HG03108 (cell line): ENCODE results near the gene CACNG7.
A peak's percentile ranks its signal among the peaks of the same experiment; 100 is the strongest.

Experiments
- ATAC-seq: cut with Tn5 transposase; IDR thresholded peaks from one replicate; pipeline ENCODE4 v1.9.1; 2021; ENCODE audit warnings: moderate library complexity; ENCODE audit not compliant: unreplicated experiment

Gene CACNG7

DNA sequence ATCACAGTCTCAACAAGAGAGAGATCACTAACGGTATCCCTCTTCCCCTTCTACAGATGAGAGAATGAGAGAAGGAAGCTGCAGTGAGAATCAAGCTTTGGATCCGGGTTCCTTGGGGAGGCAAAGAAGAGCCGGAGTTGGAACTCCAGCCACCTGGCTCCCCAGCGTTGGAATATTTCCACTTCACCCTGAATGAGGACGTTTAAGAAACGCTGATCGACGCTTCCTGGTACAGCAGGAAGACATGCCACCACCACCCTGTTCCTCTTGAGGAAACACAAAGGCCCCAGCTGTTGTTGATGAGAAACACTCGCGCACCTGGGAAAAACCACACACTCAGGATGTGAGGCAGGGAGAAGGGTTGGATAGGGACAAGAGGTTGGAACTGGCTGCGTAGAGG lies 42.4 kb downstream of the CACNG7 start:
- ATAC-seq = no peak

DNA sequence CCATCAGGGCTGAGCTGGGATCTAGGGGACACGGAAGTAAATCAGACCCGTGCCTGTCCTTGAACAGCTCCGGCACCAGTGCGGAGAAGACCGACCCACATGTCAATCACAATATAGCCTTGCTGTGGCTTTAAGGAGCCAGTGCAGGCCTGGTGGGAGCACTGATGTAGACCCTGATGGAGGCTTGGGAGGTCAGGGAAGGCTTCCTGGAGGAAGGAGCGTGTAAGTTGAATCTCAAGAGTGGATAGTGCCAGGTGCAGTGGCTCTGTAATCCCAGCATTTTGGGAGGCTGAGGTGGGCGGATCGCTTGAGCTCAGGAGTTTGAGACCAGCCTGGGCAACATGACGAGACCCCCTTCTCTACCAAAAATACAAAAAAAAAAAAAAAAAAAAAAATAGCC lies 42.9 kb downstream of the CACNG7 start:
- no peak for ATAC-seq

DNA sequence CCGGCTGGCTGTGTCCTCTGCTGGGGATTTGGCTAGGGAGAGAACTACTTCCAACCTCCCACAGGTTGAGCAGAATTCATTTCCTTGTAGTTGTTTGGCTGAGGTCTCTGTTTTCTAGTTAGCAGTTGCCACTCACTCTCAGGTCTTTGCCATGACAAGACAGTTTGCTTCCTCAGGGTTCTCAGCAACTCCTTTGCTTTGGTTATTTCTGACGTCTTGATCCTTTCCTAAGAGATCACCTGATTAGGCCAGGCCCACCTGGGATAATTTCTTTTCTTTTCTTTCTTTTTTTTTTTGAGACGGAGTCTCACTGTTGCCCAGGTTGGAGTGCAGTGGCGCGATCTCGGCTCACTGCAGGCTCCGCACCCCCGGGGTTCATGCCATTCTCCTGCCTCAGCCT lies 44.3 kb downstream of the CACNG7 start:
- ATAC-seq = no peak

GRCh38 chr19:53957448-53958167 lies 48.5 kb downstream of the CACNG7 start:
- ATAC-seq = no peak

DNA sequence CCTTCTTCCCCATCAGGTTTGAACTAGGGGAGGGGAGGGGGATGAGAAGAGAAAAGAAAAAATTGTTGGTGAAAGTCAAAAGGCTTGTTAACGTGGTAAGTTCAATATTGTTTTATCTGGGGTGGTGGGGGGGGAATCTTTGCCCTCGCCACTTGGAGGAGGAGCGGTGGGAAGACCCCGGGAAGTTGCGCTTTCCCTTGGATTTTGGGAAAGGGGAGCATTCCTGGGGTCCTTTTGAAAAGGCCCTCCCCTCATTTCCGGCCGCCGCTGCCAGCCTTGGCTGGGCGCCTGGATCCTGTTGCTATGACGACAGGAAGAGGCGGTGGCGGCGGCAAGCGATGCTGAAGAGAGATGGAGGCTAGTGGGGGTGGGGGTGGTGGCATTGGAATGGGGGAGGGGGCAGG lies 49.1 kb downstream of the CACNG7 start:
- ATAC-seq = no peak

GRCh38 chr19:53958823-53959757 lies 50.0 kb downstream of the CACNG7 start:
- no peak for ATAC-seq

GRCh38 chr19:53960187-53960586 lies 51.1 kb downstream of the CACNG7 start:
- no peak for ATAC-seq

DNA sequence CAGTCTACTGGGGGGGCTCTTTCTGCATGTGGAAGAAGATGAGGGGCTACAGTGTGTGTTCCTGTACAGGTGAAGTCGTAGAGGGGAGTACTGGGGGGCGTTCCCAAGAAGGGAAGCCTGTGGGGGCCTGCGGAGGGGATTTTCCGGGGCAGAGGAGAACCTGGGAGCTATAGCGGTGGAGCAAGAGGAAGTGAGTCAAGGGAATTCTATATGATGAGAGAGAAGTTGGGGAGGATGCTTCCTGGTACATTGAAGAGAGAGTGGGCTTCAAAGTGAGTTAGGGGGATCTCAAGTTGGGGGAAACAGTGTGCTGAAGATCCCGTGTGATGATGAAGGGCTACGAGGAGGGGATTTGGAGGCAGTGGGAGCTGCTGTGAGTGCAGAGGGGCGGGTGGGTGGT lies 51.8 kb downstream of the CACNG7 start:
- no peak for ATAC-seq

DNA sequence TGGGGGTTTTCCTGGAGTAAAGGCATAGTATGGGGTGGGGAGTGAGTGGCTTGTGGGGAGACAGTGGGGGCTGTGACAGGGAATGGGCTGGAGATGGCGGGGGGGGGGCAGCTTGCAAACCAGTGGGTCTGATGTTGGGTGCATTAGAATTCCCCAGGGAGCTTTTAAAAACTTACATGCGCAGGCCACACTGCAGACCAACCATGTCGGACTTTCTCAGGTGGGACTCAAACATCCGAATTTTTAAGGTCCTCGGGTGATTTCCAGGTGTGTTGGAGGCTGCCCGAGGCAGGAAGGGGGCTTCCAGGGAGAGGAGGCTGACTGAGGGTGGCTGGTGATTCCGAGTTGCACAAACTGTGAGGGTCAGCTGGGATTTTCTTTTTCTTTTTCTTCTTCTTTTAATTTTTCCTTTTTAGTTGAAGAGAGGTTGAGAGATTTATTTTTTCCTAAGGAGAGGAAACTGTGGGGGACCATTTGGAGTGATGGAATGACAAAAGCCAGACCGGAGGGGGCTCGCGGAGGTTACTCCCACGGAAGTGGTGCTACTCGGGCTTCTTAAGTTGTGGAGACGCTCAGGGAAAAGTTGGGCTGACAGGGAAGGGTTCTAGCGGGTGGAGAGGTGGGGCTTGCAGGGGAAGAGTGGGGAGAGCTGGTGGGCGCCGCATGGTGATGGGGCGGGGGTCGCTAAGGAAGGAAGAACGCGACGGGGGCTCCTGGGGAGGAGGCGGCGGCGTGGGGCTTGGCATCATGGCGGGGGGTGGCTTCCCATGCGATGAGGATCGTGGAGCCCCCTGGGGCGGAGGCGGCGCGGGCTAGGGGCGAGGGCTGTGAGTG lies 52.7 kb downstream of the CACNG7 start:
- ATAC-seq = no peak

DNA sequence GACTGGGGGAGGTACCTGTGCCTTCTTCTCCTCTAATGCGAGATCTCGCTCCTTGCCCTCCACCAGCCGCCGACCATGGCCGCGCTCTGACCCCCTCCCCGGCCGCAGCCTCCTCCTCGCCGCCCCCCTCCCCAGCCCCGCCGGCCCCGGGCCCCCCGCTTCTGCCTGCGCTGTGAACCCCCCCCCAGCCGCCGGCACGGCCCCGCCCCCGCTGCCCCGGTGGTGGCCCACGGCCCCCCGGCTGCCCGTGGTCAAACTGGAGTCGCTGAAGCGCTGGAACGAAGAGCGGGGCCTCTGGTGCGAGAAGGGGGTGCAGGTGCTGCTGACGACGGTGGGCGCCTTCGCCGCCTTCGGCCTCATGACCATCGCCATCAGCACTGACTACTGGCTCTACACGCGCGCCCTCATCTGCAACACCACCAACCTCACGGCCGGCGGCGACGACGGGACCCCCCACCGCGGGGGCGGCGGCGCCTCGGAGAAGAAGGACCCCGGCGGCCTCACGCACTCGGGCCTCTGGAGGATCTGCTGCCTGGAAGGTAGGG lies 53.9 kb downstream of the CACNG7 start, which contains the start of gene CACNG8:
CACNG8 (plus strand) TSS at position 51 of the 545 bp plus-strand sequence.
- no peak for ATAC-seq

- ATAC-seq = no peak
Measured at GRCh38 chr19:53965091-53965490, 56.0 kb downstream of the CACNG7 start.

DNA sequence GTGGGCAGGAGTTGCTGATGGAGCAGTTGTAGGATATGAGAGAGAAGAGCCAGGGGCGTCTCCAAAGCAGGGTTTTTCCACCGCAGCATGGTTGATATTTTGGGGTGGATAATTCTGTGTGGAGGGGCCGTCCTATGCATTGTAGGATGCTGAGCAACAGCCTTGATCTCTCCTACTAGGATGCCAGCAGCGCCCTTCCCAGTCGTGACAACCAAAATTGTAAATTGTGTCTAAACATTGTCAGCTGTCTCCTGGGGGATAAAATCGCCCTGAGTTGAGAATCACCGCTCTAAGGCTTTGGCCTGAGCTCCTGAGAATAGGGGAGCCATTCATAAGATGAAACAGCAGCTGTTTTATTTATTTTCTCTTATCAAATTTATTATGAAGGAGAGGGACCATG lies 57.9 kb downstream of the CACNG7 start:
- no peak for ATAC-seq

GRCh38 chr19:53969366-53969765 lies 60.3 kb downstream of the CACNG7 start:
- no peak for ATAC-seq

DNA sequence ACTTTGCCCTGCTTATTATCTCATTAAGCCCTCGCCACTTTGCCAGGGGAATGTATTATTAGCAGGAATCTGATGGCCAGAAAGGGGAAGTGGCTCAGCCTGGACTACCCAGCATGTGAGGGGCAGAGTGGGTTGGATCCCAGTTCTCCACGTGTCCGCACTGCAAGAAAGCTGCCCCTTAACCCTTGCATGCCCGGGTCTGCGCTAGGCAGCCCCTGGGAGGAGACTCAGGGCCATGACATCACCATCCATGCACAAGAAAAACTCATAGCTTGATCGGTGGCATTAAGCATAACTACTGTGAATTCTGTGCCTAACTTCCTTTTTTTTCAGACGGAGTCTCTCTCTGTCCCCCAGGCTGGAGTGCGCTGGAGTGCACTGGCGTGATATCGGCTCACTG lies 62.6 kb downstream of the CACNG7 start:
- ATAC-seq = no peak

DNA sequence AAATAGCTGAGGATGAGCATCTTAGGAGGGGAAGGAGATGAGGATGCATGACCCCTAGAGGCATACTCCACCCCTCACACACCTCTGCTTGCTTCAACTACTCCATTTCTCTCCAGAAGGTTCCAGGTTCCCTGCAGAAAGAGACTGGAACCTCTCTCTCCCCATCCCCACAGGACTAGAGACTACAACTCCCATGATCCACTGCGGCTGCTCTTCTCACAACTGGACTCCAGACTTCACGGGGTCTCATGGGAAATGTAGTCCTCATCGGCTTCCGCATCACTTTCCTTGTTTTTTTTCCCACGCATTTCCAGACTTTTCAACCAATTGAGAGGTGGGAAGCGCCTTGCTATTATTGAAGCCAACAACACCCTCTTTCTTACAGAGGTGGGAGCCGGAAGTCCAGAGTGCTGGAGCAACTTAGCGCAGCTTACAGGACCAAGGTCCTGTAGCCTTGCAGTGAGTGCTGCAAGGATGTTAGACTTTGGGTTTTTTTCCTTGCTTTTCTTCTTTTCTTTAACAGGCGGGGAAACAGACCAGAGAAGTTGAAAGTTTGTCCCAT lies 68.4 kb downstream of the CACNG7 start:
- peak; percentile 64 for ATAC-seq

GRCh38 chr19:53977991-53978731 lies 69.1 kb downstream of the CACNG7 start:
- ATAC-seq = no peak

- ATAC-seq = no peak
Measured at GRCh38 chr19:53978975-53979801, 70.1 kb downstream of the CACNG7 start.

DNA sequence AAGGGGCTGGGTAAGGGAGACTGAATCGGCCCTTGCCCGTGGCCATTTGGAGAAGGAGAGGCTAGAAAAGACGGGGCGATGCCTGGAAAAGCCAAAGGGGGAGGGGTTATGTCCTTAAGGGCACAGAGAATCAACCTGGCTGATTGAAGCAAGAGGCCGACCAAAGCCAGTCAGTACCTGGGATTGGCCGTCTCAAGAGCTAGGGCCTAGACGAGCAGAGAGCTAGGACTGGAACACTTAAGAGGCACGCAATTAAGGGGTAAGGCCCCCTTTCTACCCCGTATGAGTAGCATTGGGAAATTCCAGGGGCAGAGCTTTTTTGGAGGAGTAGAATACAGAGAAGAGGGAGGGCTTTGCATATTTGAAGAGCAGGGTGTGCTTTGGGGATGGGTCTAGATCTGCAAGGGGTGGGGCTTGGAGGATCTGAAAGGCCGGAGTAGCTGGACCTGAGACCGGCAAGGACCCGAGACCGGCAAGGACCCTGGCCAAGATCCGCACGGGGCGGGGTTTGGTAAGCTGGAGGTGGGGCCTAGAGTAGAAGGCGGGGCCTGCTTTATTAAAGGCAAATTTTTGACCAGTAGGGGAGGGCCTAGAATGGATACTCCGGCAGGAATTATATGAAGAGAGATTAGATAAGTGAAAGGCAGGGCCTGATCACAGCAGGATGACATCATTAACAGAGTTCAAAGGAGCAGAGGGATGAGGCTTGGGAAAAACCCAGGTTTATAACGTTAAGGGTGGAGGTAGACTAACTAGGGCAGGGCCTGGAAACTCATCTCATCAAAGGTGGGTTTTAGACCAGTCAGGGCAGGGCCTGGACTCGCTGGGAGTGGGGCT lies 71.7 kb downstream of the CACNG7 start:
- ATAC-seq = no peak
